HG03469 (cell line): ENCODE data around the gene CECR2.

ENCODE experiments used
- ATAC-seq: cut with Tn5 transposase; IDR thresholded peaks from one replicate; pipeline ENCODE4 v1.9.1; 2021; ENCODE audit warnings: mild to moderate bottlenecking, moderate library complexity, moderate number of reproducible peaks; ENCODE audit not compliant: unreplicated experiment

CECR2 gene

GRCh38 chr22:17443405-17444203 lies 74.3 kb downstream of the CECR2 start:
- ATAC-seq: no peak

- no peak for ATAC-seq
These were observed 74.9 kb downstream of the CECR2 start for GRCh38 chr22:17444204-17444504.

- ATAC-seq: no peak
These were observed 77.4 kb downstream of the CECR2 start for GRCh38 chr22:17446698-17447097.

- no peak for ATAC-seq
These were observed 82.1 kb downstream of the CECR2 start for GRCh38 chr22:17451316-17451715.

- ATAC-seq: no peak
These were observed 91.6 kb downstream of the CECR2 start for GRCh38 chr22:17460895-17461294.

GRCh38 chr22:17470880-17471500 lies 101.7 kb downstream of the CECR2 start:
- no peak for ATAC-seq

GRCh38 chr22:17471886-17472535 lies 102.8 kb downstream of the CECR2 start:
- ATAC-seq: no peak

GRCh38 chr22:17472932-17473331 lies 103.7 kb downstream of the CECR2 start:
- no peak for ATAC-seq

- ATAC-seq: no peak
These were observed 106.3 kb downstream of the CECR2 start for GRCh38 chr22:17475318-17476230.

GRCh38 chr22:17476838-17477237 lies 107.6 kb downstream of the CECR2 start:
- no peak for ATAC-seq

GRCh38 chr22:17477391-17477833 lies 108.2 kb downstream of the CECR2 start:
- ATAC-seq: no peak

- no peak for ATAC-seq
These were observed 109.9 kb downstream of the CECR2 start for GRCh38 chr22:17479135-17479534.

- no peak for ATAC-seq
These were observed 112.2 kb downstream of the CECR2 start for GRCh38 chr22:17481424-17481823.

- no peak for ATAC-seq
These were observed 114.6 kb downstream of the CECR2 start for GRCh38 chr22:17483688-17484372.

- no peak for ATAC-seq
These were observed 115.3 kb downstream of the CECR2 start for GRCh38 chr22:17484608-17485007.

- no peak for ATAC-seq
These were observed 117.1 kb downstream of the CECR2 start for GRCh38 chr22:17486313-17486712.

GRCh38 chr22:17486719-17487118 lies 117.5 kb downstream of the CECR2 start:
- ATAC-seq: no peak

- no peak for ATAC-seq
These were observed 119.8 kb downstream of the CECR2 start for GRCh38 chr22:17489101-17489500.

- no peak for ATAC-seq
These were observed 121.9 kb downstream of the CECR2 start for GRCh38 chr22:17491090-17491640.

GRCh38 chr22:17492247-17492646 lies 123.0 kb downstream of the CECR2 start:
- ATAC-seq: no peak
